NCI-H1417 treated with DMSO at 0.1 percent for 48 hours (cell line): ENCODE data around the gene HIRIP3.
"Not testable (repeated sequence)": the region's sequence is repeated elsewhere in the genome, so short reads cannot be mapped to it uniquely, and the experiment has no call there.

Experiments
- DNase-seq: peaks from one replicate; lab custom pipeline; 2025; lab: John Stamatoyannopoulos, UW

HIRIP3 gene

GRCh38 chr16:29959821-29960220, 35.6 kb downstream of the HIRIP3 start:
- not testable (repeated sequence) for DNase-seq

- DNase-seq: no peak
Observed at GRCh38 chr16:29959293-29959692, 36.1 kb downstream of the HIRIP3 start.

- no peak for DNase-seq
Observed at GRCh38 chr16:29958756-29959155, 36.7 kb downstream of the HIRIP3 start.

DNA sequence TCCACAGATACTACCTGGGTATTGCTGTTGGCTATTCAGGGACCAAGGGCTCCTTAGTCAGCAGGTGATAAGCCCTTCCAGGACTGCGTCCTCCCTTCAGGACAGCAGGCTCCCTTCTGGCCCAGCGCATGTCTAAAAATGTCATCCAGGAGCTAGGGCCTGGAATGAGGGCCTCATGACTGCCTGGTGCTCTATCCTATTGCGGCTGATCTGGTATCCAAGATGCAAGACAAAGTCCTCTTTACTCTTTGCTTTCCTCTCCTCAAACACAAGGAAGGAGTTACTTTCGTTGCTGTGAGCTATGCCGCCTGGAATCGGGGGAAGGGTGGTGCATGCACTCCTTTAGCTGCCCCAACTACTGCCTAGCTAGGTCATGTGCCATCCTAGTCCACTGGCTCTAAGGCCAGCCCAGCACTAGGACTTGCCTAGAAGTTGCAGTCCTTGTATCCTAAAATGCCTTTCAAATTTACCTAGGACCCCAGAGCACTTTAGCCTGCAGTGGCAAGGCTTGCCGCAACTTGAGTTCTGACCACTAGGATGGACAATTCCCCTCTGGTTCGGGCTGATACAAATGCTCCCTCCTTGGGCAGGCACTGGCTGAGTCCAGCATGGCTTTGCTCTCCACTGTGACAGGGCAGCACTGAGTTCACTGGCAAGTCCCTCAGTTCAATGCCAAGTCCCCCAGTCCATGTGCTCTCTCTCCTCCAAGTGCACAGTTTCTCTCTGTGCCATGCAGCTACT, 43.6 kb downstream of the HIRIP3 start:
- DNase-seq: no peak

DNA sequence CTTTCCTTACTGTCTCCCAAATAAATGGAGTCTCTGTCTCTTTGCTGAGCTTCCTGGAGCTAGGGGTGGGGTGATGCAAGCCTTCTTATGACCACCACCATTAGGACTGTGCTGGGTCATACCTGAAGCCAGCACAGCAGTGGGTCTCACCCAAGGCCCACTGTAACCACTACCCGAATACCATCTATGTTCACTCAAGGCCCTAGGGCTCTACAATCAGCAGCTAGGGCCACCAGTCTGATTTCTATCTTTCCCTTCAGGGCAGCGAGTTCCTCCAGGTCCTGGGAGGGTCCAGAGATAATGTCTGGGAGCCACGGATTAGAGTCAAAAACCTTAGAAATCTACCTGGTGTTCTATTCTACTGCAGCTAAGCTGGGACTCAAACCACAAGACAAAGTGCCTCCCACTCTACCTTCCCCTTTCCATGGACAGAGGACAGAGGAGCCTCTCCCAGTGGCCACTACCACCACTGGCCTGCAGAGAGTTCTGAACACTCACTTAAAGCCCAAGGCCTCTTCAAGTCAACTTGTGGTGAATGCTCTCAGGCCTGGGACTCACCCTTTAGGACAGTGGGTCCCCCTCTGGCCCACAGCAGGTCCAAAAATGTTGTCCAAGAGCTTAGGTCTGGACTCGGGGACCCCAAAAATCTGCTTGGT, 44.5 kb downstream of the HIRIP3 start:
- no peak for DNase-seq

DNA sequence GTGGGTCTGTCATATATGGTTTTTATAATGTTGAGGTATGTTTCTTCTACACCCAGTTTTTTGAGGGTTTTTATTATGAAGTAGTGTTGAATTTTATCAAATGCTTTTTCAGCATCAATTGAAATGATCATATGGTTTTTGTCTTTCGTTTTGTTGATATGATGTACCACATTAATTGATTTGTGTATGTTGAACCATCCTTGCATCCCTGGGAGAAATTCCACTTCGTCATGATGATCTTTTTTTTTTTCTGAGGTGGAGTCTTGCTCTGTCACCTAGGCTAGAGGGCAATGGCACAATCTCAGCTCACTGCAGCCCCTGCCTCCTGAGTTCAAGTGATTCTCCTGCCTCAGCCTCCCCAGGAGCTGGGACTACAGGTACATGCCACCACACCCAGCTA, 47.5 kb downstream of the HIRIP3 start:
- DNase-seq: no peak

DNA sequence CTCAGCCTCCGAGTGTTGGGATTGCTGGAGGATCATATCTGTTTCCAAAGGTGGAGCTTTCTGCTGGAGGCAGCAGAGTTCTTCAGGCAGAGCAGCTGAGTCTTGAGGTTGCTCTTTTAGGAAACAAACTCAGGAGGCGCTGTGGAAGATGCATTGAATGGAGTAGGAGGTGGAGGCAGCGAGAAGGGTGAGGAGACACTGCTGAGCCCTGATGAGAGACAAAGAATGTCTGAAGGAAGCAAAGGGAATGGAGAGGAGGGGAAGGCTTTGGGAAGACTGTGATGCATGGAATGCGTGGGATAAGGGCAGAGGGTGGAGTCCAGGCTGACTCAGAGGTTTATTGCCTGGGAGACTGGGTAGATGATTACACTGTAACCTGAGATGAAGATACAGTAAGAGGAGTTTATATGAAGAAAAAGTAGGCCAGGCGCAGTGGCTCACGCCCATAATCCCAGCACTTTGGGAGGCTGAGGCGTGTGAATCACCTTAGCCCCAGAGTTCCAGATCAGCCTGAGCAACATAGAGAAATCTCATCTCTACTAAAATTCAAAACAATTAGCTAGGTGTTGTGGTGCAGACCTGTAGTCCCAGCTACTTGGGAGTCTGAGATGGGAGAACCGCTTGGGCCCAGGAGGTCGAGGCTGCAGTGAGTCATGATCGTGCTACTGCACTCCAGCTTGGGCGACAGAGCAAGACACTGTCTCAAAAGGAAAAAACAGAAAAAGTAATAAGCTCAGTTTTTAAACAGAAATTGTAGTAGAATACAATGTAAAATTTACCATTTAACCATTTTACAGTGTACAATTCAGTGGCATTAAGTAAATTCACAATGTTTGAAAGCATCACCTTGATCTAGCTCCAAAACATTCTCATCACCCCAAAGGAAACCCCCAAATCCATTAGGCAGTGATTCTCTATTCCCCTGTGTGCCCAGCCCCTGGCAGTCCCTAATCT, 51.3 kb downstream of the HIRIP3 start:
- DNase-seq: no peak
